22Rv1 (cell line): ENCODE measurements around the gene GNG12.

Source experiments
- CTCF ChIP-seq: fragments of 450-650 bp; IDR thresholded peaks from 2 replicates; pipeline ENCODE4 v1.5.1; 2017; ENCODE audit warnings: mild to moderate bottlenecking
- ZFX ChIP-seq: fragments of 450-650 bp; IDR thresholded peaks from 2 replicates; pipeline ENCODE4 v1.6.1; 2017; ENCODE audit warnings: antibody characterized with exemption, borderline replicate concordance

- no peak for TF ChIP-seq CTCF
- TF ChIP-seq ZFX: no peak
Measured at GRCh38 chr1:67801903-67802302, 31.4 kb downstream of the GNG12 start.
